Caco-2 (cell line): Measurements from ENCODE around the gene RPS6KA2. TPM values are rescaled to one million over a fixed set of nuclear protein-coding genes. Genes with fewer than 3 reads are reported as not detected.

Experiments used
- BruUV-seq: library from RNA; stranded (reverse); fragments of 400-500 nt; replicated peaks from 2 replicates; lab custom pipeline; 2021; lab: Mats Ljungman, UMichigan
- CTCF ChIA-PET: fragments of 300-600 bp; sonication (Branson Sonifier 250); formaldehyde crosslinking; loops from one replicate; lab custom pipeline; 2022; ENCODE audit warnings: antibody characterized with exemption; lab: Charles Lee
- POLR2A ChIA-PET: fragments of 300-600 bp; sonication (Branson Sonifier 250); formaldehyde crosslinking; loops from one replicate; lab custom pipeline; 2022; ENCODE audit warnings: antibody characterized with exemption; lab: Charles Lee
- DNase-seq, 2 experiments: peaks; one replicate each; pipeline versions ENCODE4 v3.0.0 to v3.0.0-alpha.2; 2020 to 2022
- H3K27me3 ChIP-seq: replicated peaks from 2 replicates; pipeline ENCODE4 v1.6.0; 2011; ENCODE audit warnings: low read length; ENCODE audit not compliant: control insufficient read depth, insufficient read depth
- H3K36me3 ChIP-seq: 2 replicates; pipeline ENCODE4 v1.5.1; 2011; ENCODE audit warnings: low read length; ENCODE audit not compliant: control insufficient read depth, insufficient read depth
- H3K4me1 ChIP-seq: fragments of 250-450 bp; sonication (Bioruptor Pico); 2 replicates; pipeline ENCODE4 v1.5.1; 2020; ENCODE audit warnings: mild to moderate bottlenecking
- H3K4me3 ChIP-seq: 2 replicates; pipeline ENCODE4 v1.5.1; 2011; ENCODE audit warnings: low read depth, mild to moderate bottlenecking, control low read depth, low read length
- H3K9me3 ChIP-seq: fragments of 250-450 bp; sonication (Bioruptor Pico); 2 replicates; pipeline ENCODE4 v1.5.1; 2020; ENCODE audit warnings: mild to moderate bottlenecking, moderate library complexity
- H3K27ac Mint-ChIP-seq: one replicate; pipeline ENCODE4 v1.8.0; 2022; ENCODE audit warnings: mixed read lengths; ENCODE audit not compliant: unreplicated experiment
- H3K27me3 Mint-ChIP-seq: one replicate; pipeline ENCODE4 v1.8.0; 2022; ENCODE audit warnings: mixed read lengths; ENCODE audit not compliant: insufficient read depth, unreplicated experiment
- H3K36me3 Mint-ChIP-seq: one replicate; pipeline ENCODE4 v1.8.0; 2022; ENCODE audit warnings: mild to moderate bottlenecking, mixed read lengths; ENCODE audit not compliant: insufficient read depth, unreplicated experiment
- H3K4me1 Mint-ChIP-seq: one replicate; pipeline ENCODE4 v1.8.0; 2022; ENCODE audit warnings: low read depth, mixed read lengths; ENCODE audit not compliant: unreplicated experiment
- H3K4me3 Mint-ChIP-seq: one replicate; pipeline ENCODE4 v1.8.0; 2022; ENCODE audit warnings: mild to moderate bottlenecking, moderate library complexity, mixed read lengths; ENCODE audit not compliant: unreplicated experiment
- H3K9me3 Mint-ChIP-seq: one replicate; pipeline ENCODE4 v1.8.0; 2022; ENCODE audit warnings: mixed read lengths; ENCODE audit not compliant: unreplicated experiment
- CTCF ChIP-seq, 2 experiments: fragments of 200-600 bp in 1 of 2; IDR thresholded peaks; 1 replicate in 1 of 2; 2 replicates in 1 of 2; pipeline versions ENCODE4 v1.5.1 to v1.8.0; 2011 to 2022; ENCODE audit warnings: antibody characterized with exemption in 1 of 2, control low read depth in 1 of 2, inconsistent platforms in 1 of 2, low read depth in 1 of 2, low read length in 1 of 2, mild to moderate bottlenecking in 1 of 2, moderate library complexity in 1 of 2; ENCODE audit not compliant: insufficient read depth in 1 of 2, severe bottlenecking in 1 of 2, unreplicated experiment in 1 of 2
- intact Hi-C: fragments of 100-400 bp; cut with micrococcal nuclease; formaldehyde crosslinking; loops from one replicate; pipeline ENCODE4 v1.10.0; 2022; ENCODE audit not compliant: unreplicated experiment
- total RNA-seq: library from RNA; stranded (reverse); gene quantifications from 2 replicates; pipeline ENCODE4 v1.2.3, GENCODE V29; 2022

Gene RPS6KA2
- total RNA-seq, 1 experiment from 2014 or later = 5.6 TPM

GRCh38 chr6:166408936-166409755 lies 217.9 kb downstream of the RPS6KA2 start:
- Mint-ChIP-seq H3K9me3 (no peaks in the 10 kb centered on the region), H3K4me1 (peaks cover 9% of the 10 kb centered on the region), H3K27me3 (peaks cover 5% of the 10 kb centered on the region), H3K4me3 (no peak overlapping the region), H3K36me3 (no peaks in the 10 kb centered on the region), H3K27ac (no peak overlapping the region)
- ChIA-PET CTCF (no interaction called here), POLR2A (no interaction called here)
- DNase-seq = peak in 1 of 2 experiments; percentile 29
- no TSS peak for BruUV-seq
- Histone ChIP-seq H3K4me1 (peaks cover 10% of the 10 kb centered on the region; the same call in 1 of the 2 replicates), H3K4me3 (no peak overlapping the region), H3K36me3 (no peaks in the 10 kb centered on the region), H3K9me3 (no peaks in the 10 kb centered on the region), H3K27me3 (no peaks in the 10 kb centered on the region)
- intact Hi-C loops = no loop called here
- no peak for TF ChIP-seq CTCF (IDR thresholded peaks at IDR 0.05; ENCODE audit: insufficient read depth in 1 of 2, low read depth in 1 of 2, low read length in 1 of 2, severe bottlenecking in 1 of 2, unreplicated experiment in 1 of 2)

- Histone ChIP-seq H3K27me3 (no peaks in the 10 kb centered on the region), H3K36me3 (no peaks in the 10 kb centered on the region), H3K9me3 (no peaks in the 10 kb centered on the region), H3K4me3 (no peak overlapping the region), H3K4me1 (peaks cover 10% of the 10 kb centered on the region; the same call in 1 of the 2 replicates)
- CTCF ChIA-PET = no interaction called here
- no peaks in the 10 kb centered on the region for H3K9me3 Mint-ChIP-seq
- no peak overlapping the region for H3K4me3 Mint-ChIP-seq
- no TSS peak for BruUV-seq
- intact Hi-C loops = no loop called here
- peaks cover 5% of the 10 kb centered on the region for H3K27me3 Mint-ChIP-seq
- peaks cover 9% of the 10 kb centered on the region for H3K4me1 Mint-ChIP-seq
- POLR2A ChIA-PET = no interaction called here
- no peak for TF ChIP-seq CTCF (IDR thresholded peaks at IDR 0.05; ENCODE audit: insufficient read depth in 1 of 2, low read depth in 1 of 2, low read length in 1 of 2, severe bottlenecking in 1 of 2, unreplicated experiment in 1 of 2)
- DNase-seq = no peak
- H3K36me3 Mint-ChIP-seq = no peaks in the 10 kb centered on the region
- H3K27ac Mint-ChIP-seq = no peak overlapping the region
These were observed 220.9 kb downstream of the RPS6KA2 start for GRCh38 chr6:166406197-166406596.

- no peak for DNase-seq
- H3K4me1 ChIP-seq = peaks cover 10% of the 10 kb centered on the region; the same call in 1 of the 2 replicates
- Mint-ChIP-seq H3K27ac (no peak overlapping the region), H3K4me3 (no peak overlapping the region), H3K27me3 (peaks cover 5% of the 10 kb centered on the region), H3K9me3 (no peaks in the 10 kb centered on the region), H3K36me3 (no peaks in the 10 kb centered on the region), H3K4me1 (peaks cover 9% of the 10 kb centered on the region)
- POLR2A ChIA-PET = interaction anchor here (0.5 kb wide), 1 partner anchor 19 kb away, joined by 4 read pairs; no protein-coding TSS in a partner anchor
- CTCF ChIA-PET = no interaction called here
- H3K36me3 ChIP-seq = no peaks in the 10 kb centered on the region
- BruUV-seq = no TSS peak
- no peak overlapping the region for H3K4me3 ChIP-seq
- no peaks in the 10 kb centered on the region for H3K27me3 ChIP-seq
- TF ChIP-seq CTCF (IDR thresholded peaks at IDR 0.05; ENCODE audit: insufficient read depth in 1 of 2, low read depth in 1 of 2, low read length in 1 of 2, severe bottlenecking in 1 of 2, unreplicated experiment in 1 of 2) = no peak
- intact Hi-C loops = no loop called here
- no peaks in the 10 kb centered on the region for H3K9me3 ChIP-seq
These were observed 221.7 kb downstream of the RPS6KA2 start for GRCh38 chr6:166405386-166405785.
